ENCODE data around the gene SH3TC1.

Gene SH3TC1

GRCh38 chr4:8286719-8287342 is 87.7 kb downstream of the SH3TC1 start:
- H3K36me3 Mint-ChIP-seq (ENCODE audit: low read depth), result no peaks in the 10 kb centered on the region
- no peak overlapping the region for H3K4me3 Mint-ChIP-seq
- no peak for TF ChIP-seq CTCF (IDR thresholded peaks at IDR 0.05)
- peaks cover 14% of the 10 kb centered on the region for H3K4me1 Mint-ChIP-seq
- no peak overlapping the region for H3K27ac Mint-ChIP-seq
- H3K9me3 Mint-ChIP-seq, result no peaks in the 10 kb centered on the region
- peaks cover 7% of the 10 kb centered on the region for H3K27me3 Mint-ChIP-seq (ENCODE audit: low read depth, poor library complexity)
- DNase-seq, result no peak

- H3K27me3 Mint-ChIP-seq (ENCODE audit: low read depth, poor library complexity), result peaks cover 7% of the 10 kb centered on the region
- no peaks in the 10 kb centered on the region for H3K9me3 Mint-ChIP-seq
- H3K36me3 Mint-ChIP-seq (ENCODE audit: low read depth), result no peaks in the 10 kb centered on the region
- H3K27ac Mint-ChIP-seq, result no peak overlapping the region
- H3K4me1 Mint-ChIP-seq, result peaks cover 11% of the 10 kb centered on the region
- DNase-seq, result no peak
- H3K4me3 Mint-ChIP-seq, result no peak overlapping the region
- no peak for TF ChIP-seq CTCF (IDR thresholded peaks at IDR 0.05)
Observed at GRCh38 chr4:8287343-8288280, 88.5 kb downstream of the SH3TC1 start.

GRCh38 chr4:8289151-8289750 is 90.2 kb downstream of the SH3TC1 start:
- no peak for TF ChIP-seq CTCF (IDR thresholded peaks at IDR 0.05)
- H3K27ac Mint-ChIP-seq, result no peak overlapping the region
- no peaks in the 10 kb centered on the region for H3K9me3 Mint-ChIP-seq
- peaks cover 7% of the 10 kb centered on the region for H3K27me3 Mint-ChIP-seq (ENCODE audit: low read depth, poor library complexity)
- no peak overlapping the region for H3K4me3 Mint-ChIP-seq
- H3K4me1 Mint-ChIP-seq, result no peaks in the 10 kb centered on the region
- no peak for DNase-seq
- H3K36me3 Mint-ChIP-seq (ENCODE audit: low read depth), result no peaks in the 10 kb centered on the region

GRCh38 chr4:8289956-8290700 is 91.0 kb downstream of the SH3TC1 start:
- H3K9me3 Mint-ChIP-seq, result peaks cover 6% of the 10 kb centered on the region
- H3K27ac Mint-ChIP-seq, result no peak overlapping the region
- no peak for DNase-seq
- H3K36me3 Mint-ChIP-seq (ENCODE audit: low read depth), result peaks cover 7% of the 10 kb centered on the region
- TF ChIP-seq CTCF (IDR thresholded peaks at IDR 0.05), result no peak
- H3K4me3 Mint-ChIP-seq, result no peak overlapping the region
- peaks cover 7% of the 10 kb centered on the region for H3K27me3 Mint-ChIP-seq (ENCODE audit: low read depth, poor library complexity)
- no peaks in the 10 kb centered on the region for H3K4me1 Mint-ChIP-seq

- peaks cover 6% of the 10 kb centered on the region for H3K27me3 Mint-ChIP-seq (ENCODE audit: low read depth, poor library complexity)
- TF ChIP-seq CTCF (IDR thresholded peaks at IDR 0.05), result no peak
- H3K9me3 Mint-ChIP-seq, result peaks cover 6% of the 10 kb centered on the region
- H3K4me1 Mint-ChIP-seq, result no peaks in the 10 kb centered on the region
- H3K4me3 Mint-ChIP-seq, result no peak overlapping the region
- H3K27ac Mint-ChIP-seq, result no peak overlapping the region
- H3K36me3 Mint-ChIP-seq (ENCODE audit: low read depth), result peaks cover 8% of the 10 kb centered on the region
- no peak for DNase-seq
Observed at GRCh38 chr4:8290701-8290970, 91.5 kb downstream of the SH3TC1 start.

Measured in nephron progenitor cell (in vitro differentiated cells).